ENCODE results near the gene KCNIP4.

The KCNIP4 gene

GRCh38 chr4:21184788-21185187, 763.8 kb downstream of the KCNIP4 start:
- no peak for DNase-seq (ENCODE audit: low spot score)

GRCh38 chr4:21181716-21182115, 766.9 kb downstream of the KCNIP4 start:
- DNase-seq (ENCODE audit: low spot score), result no peak

DNA sequence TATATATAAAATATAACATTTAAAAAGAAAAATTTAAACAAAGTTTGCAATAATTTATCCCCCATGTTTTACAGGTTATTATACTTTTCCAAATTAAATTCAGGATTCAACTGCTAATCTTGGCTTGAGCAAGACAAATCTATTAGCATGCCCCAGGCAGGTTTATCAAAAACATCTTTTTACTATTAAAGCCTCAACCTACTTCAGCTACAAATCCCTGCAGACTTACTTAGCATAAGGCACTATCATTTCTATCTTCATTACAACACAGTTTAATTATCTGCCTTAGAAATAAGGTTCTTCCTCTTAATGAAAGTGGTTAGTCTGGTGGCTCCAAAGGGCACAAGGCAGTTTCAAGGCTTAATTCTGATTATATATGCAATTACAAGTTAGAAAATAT, 770.7 kb downstream of the KCNIP4 start:
- DNase-seq (ENCODE audit: low spot score), result no peak

- no peak for DNase-seq (ENCODE audit: low spot score)
Observed at GRCh38 chr4:21177092-21177491, 771.5 kb downstream of the KCNIP4 start.

DNA sequence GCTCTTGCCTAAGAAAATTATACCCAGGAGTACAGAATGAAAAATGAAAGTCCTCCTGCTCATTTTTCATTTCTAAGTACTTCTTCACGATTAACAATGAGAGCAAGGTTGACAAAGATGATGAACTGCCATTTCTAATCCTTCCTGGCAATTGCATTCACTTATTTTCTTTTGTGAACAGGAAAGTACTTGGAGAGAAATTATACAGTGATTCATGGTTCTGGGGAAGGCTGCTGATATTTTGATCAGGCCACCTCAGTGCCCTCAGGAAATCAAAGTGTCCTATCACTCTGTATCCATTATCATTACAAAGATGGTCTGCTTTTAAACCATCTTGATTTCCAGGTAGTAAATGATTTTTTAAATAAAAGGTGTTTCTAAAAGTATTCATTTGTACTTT, 780.9 kb downstream of the KCNIP4 start:
- DNase-seq (ENCODE audit: low spot score), result no peak

DNA sequence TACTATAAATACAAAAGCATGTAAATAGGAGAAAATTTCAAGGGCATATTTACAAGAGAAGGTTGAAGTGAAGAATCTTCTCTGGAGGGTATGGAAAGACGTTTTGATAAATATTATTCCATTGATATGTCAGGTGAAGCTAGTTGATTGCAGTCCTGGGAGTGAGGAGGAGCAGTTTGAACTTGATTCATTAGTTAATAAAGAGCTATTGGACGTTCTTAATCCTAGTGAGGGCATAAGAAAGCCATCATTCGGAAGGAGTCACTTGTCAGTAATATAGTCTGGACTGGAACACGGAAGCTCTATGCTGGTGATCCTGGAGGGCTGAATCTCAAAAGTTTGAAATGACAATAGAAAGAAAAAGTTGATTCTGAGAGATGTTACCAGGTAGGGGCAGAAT, 793.2 kb downstream of the KCNIP4 start:
- DNase-seq (ENCODE audit: low spot score), result no peak

DNA sequence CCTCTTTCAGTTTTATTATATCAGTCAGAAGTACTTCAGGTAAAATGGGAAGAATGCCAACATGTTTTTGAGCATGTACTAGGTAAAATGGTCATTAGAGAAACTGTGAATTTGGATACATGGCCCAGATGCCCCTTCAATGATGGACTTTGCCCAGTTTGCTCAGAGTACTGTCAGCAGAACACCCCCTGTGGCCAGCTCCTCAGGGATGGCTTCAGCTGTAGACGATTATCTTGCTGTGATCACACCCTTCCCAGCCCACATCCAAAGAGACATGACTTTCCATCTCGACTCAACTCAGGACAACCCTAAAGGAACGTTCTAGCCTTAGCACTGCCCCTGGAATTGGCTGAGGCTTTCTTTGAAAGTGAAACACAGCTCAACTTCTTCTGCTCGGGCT, 809.2 kb downstream of the KCNIP4 start:
- DNase-seq (ENCODE audit: low spot score), result no peak

- DNase-seq (ENCODE audit: low spot score), result no peak
Observed at GRCh38 chr4:21136051-21136630, 812.4 kb downstream of the KCNIP4 start.

GRCh38 chr4:21134994-21135393, 813.6 kb downstream of the KCNIP4 start:
- DNase-seq (ENCODE audit: low spot score), result no peak

GRCh38 chr4:21130606-21131005, 818.0 kb downstream of the KCNIP4 start:
- no peak for DNase-seq (ENCODE audit: low spot score)

GRCh38 chr4:21126014-21126512, 822.5 kb downstream of the KCNIP4 start:
- no peak for DNase-seq (ENCODE audit: low spot score)

- DNase-seq (ENCODE audit: low spot score), result no peak
Observed at GRCh38 chr4:21118301-21118700, 830.3 kb downstream of the KCNIP4 start.

DNA sequence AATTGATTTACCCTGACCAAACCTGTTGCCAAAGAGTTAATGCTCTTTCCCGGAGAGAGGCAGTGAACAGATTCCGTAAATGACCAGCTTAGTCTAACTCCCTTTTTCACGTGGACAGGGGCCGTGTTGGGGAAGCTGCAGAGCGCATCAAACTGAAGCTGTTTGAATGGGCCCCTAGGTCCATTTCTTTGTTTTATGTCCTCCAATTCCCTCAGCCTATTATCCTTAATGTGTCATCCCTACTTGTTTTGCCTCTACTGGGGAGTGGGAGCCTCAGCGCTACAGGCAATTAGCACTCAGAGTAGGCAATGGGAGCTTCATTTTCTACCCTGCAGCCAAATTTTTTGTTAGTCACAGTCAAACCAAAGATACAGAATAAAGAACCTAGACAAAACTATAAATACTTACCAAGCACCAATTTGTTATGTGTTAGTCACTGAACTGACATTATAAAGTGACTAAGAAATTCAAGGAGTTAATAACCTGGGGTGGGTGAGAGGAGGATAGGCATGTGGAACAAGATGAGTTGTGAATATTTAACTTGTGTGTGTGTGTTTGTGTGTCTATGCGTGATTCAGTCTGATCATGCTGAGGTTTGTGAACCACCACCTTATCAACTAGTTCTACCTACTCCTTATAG, 830.9 kb downstream of the KCNIP4 start:
- no peak for DNase-seq (ENCODE audit: low spot score)

DNA sequence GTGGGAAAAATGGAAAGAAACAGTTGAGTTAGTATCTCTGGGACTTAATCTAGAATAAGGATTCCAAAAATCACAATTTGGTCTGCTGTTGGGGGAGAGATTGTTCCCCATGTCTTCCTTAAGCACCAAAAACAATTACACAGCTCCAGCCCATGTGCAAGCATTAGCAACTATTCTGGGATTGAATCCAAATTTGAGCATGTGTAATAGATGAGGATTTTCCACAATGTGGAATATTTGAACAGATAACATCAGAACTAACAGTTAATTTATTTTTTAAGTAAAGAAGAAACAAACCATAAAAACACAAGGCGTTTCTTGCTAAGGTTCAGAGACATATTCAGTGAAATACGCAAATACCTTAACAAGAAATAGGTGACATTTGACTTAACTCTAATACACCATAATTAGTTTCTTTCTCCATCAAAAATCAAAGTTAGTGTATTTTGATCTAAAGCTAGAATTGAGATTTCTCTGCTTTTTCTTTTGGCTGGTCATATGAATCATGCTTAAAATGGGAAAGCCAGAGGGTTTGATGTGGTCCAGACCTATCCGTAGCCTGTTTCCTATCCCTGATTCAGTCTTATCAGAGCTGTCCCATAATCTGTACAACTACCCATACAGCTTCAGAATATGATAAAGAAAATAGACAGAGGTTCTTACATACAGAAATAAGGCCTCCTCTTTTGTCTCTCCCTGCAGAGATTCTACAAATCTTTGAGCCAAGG, 834.9 kb downstream of the KCNIP4 start:
- no peak for DNase-seq (ENCODE audit: low spot score)

GRCh38 chr4:21102667-21103066, 845.9 kb downstream of the KCNIP4 start:
- no peak for DNase-seq (ENCODE audit: low spot score)

GRCh38 chr4:21097865-21098264, 850.7 kb downstream of the KCNIP4 start:
- DNase-seq (ENCODE audit: low spot score), result no peak

DNA sequence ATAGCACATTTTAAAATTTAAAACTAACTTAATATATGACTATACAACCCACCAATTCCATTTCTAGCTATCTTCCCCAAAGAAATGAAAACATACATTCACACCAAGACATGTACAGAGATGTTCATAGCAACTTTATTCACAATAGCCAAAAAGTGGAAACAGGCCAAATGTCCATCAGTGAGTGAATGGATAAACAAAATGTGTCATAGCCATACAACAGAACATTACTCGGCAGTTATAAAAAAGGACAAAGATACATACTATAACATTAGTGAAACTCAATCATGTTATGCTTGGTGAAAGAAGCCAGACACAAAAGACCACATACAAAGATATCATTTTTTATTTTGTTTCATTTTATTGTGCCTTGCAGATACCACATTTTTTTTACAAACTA, 851.5 kb downstream of the KCNIP4 start:
- DNase-seq (ENCODE audit: low spot score), result no peak

- no peak for DNase-seq (ENCODE audit: low spot score)
Observed at GRCh38 chr4:21092531-21092930, 856.0 kb downstream of the KCNIP4 start.

DNA sequence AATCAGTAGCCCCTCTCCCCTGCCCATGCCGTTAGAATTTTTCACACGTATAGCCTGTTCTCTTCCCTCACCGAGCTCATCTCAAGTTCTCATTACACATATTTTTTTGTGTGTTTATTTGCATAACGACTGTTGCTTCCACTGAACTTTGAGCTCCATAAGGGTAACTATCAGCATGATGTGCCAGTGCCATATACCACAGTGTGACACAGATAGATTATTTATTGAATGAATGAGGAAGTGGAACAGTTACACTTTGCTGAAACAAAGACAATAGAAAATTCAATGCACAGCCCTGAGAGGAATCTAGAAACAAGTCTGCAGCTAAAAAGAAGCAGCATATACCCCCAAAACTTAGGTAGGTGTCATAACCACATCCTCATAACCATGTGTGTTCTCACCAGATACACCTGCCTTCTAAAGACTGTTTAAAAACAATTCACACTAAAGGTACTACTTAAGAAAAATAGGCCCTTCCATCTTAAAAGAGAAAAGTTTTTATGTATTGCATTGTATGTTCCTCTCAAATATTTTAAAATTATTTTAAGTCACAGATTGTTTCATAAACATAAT, 858.4 kb downstream of the KCNIP4 start:
- no peak for DNase-seq (ENCODE audit: low spot score)

DNA sequence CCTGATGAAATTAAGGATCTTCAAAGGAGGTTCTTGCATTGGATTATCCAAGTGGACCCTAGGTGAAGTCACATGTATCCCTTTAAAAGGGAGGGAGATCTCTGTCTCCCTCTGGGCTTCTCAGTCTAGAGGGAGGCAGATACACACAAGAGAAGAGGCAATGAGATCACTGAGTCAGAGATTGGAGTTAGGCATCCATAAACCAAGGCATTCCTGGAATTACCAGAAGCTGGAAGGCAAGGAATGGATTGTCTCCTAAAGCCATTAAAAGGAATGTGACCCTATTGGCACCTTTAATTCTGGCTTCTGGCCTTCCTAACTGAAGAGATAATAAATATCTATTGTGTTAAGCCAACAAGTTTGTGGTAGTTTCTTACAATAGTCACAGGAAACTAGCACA, 865.2 kb downstream of the KCNIP4 start:
- DNase-seq (ENCODE audit: low spot score), result no peak

- DNase-seq (ENCODE audit: low spot score), result no peak
Observed at GRCh38 chr4:21077967-21078366, 870.6 kb downstream of the KCNIP4 start.

DNA sequence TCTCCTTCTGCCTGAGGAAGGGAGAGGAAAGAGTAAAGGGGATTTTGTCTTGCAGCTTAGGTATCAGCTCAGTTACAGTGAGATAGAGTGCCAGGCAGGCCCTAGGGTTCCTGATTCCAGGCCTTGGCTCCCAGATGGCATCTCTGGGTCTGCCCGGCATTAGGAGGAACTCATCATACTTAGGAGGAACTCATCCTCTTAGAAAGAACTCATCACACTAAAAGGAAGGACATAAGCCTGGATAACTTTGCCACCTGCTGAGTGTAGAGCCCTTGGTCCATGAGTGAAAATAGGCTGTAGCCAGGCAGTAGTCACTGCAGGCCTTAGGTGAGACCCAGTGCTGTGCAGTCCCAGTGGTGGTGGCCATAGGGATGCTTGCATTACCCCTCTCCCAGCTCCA, 881.2 kb downstream of the KCNIP4 start:
- DNase-seq (ENCODE audit: low spot score), result no peak

DNA sequence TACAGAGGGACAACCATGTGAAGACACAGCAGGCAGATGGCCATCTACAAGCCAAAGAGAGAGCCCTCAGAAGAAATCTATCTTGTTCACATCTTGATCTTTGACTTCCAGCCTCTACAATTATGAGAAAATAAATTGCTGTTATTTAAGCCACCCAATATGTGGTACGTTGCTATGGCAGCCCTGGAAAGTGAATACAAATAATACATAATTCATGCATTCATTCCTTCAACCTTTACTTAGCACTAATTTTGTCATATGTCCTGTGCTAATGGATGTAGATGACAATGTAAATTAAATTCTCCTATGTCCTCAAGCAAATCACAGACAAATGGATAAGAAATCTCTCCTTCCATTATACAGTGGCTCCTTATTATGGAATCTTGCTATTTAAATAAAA, 886.7 kb downstream of the KCNIP4 start:
- DNase-seq (ENCODE audit: low spot score), result no peak
